Skeletal muscle tissue (tissue), 5 donors: ENCODE results near the gene COL1A1. TPM values are rescaled to one million over a fixed set of nuclear protein-coding genes. Genes with fewer than 3 reads are reported as not detected.

Experiments
- H3K27ac ChIP-seq: one replicate; pipeline ENCODE4 v1.7.0; 2013; ENCODE audit warnings: mild to moderate bottlenecking, low read depth, low read length, inconsistent platforms
- H3K27me3 ChIP-seq, 3 donors: one replicate each; pipeline ENCODE4 v1.7.0; 2013; ENCODE audit warnings: low read length in 3 of 3; ENCODE audit not compliant: control insufficient read depth in 3 of 3, insufficient read depth in 3 of 3
- H3K36me3 ChIP-seq, 3 donors: one replicate each; pipeline ENCODE4 v1.7.0; 2013; ENCODE audit warnings: low read length in 3 of 3; ENCODE audit not compliant: control insufficient read depth in 3 of 3, insufficient read depth in 3 of 3
- H3K4me1 ChIP-seq, 3 donors: one replicate each; pipeline ENCODE4 v1.7.0; 2013; ENCODE audit warnings: low read length in 3 of 3, mild to moderate bottlenecking in 3 of 3; ENCODE audit not compliant: control insufficient read depth in 3 of 3, insufficient read depth in 3 of 3
- H3K4me3 ChIP-seq, 3 donors: one replicate each; pipeline ENCODE4 v1.7.0; 2013; ENCODE audit warnings: low read length in 3 of 3
- H3K9ac ChIP-seq, 3 donors: one replicate each; pipeline ENCODE4 v1.7.0; 2013; ENCODE audit warnings: low read length in 3 of 3, mild to moderate bottlenecking in 3 of 3, moderate library complexity in 2 of 3, low read depth in 1 of 3
- H3K9me3 ChIP-seq, 3 donors: one replicate each; pipeline ENCODE4 v1.7.0; 2013; ENCODE audit warnings: low read length in 3 of 3; ENCODE audit not compliant: control insufficient read depth in 3 of 3
- small RNA-seq: library from RNA; depleted of rRNA; stranded (forward); fragments of <200 nt; gene quantifications from one replicate; pipeline ENCODE3, GENCODE V24; 2014
- total RNA-seq: library from RNA; depleted of rRNA; stranded (reverse); fragments of >200 nt; gene quantifications from one replicate; pipeline ENCODE4 v1.2.3, GENCODE V29; 2014
- donor health status: Osteomylitis.

Gene COL1A1
- total RNA-seq, 1 donor from 2014 or later = 3,450 TPM

GRCh38 chr17:50136096-50136687 is 65.2 kb downstream of the COL1A1 start:
- Histone ChIP-seq H3K36me3 (peaks cover 52 to 56% (median 52%) of the 10 kb centered on the region in 3 donors), H3K9me3 (no peaks in the 10 kb centered on the region), H3K27me3 (no peaks in the 10 kb centered on the region), H3K4me3 (no peak overlapping the region), H3K4me1 (peaks cover 43 to 61% (median 56%) of the 10 kb centered on the region in 3 donors), H3K9ac (no peak overlapping the region), H3K27ac (no peak overlapping the region)

DNA sequence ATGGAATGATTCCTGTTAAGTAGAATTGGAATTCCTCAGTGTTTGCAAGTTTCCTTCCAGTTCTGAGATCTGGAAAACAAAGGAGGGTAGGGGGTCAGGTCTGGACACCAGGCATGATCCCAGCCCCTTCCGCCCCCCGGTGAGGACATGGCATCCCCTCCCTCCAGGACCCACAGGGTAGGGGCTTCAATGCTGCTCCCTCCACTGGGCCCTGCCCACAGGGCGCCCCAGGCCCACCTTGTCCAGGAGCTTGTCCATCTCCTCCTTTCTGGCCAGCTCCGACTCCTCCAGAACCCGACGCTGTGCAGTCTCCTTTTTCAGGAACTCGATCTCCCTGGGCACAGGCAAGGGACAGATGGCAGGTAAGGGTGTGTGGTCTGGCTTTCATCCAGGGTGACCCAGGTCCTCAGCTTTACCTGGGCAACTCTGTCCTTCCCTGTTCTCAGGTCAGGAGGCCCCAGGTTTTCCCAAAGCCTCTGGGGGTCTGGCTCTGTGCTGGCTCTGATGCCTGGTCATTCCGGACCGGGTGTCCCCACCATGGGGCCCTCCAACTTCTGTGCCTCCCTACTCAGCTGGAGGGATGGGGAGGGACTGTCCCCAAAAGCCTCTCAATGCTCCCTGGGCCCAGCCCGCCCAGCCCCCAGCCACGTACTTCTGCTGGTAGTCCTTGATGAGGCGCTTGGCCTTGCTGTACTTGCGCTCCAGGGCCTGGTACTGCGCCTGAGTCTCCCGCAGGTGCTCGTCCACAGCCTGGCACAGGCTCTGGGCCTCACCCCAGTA is 65.9 kb downstream of the COL1A1 start:
- Histone ChIP-seq H3K27me3 (no peaks in the 10 kb centered on the region), H3K27ac (no peak overlapping the region)

DNA sequence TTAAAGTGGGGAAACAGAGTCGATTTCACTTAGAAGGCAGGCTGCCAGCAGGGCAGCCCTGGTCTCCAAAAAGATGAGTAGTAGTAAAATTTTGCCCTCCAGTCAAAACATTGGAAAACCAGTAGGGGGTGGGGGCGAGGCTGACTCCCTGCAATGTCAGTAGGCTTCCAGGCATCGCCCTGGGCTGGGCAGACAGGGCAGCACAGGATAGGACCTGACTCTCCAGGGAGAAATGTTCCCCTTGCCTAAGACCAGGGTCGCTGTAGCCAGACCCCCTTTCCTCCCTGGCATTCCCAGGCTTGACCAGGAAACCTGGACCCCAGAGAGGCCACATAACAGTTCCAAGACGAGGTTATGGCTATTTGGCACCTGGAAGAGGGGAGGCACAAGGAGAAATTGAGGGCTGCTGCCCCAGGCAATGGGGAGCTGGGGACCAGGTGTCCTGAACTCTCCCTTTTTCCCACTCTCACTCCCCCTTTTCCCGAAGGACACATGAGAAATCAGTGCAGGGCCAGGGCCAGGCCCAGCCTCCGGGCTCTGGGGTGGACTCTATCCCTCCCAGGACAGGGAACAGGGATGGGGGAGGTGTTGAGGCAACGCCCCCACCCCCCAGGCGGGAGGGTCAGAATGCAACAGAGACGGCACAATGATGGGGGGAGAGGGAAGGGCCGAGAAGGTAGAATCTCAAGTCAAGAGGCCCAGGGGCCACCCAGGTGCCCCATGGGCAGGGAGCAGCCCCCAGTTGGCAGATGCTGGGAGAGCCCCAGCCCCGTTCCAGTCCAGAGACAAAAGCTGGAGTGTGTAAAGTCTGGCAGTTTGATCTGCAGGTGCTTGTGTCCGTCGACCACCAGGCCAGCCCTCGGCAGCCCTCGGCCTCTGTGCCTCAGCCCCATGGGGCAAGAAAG is 67.0 kb downstream of the COL1A1 start:
- no peaks in the 10 kb centered on the region for H3K9me3 ChIP-seq
- no peaks in the 10 kb centered on the region for H3K27me3 ChIP-seq
- H3K4me3 ChIP-seq = no peak overlapping the region
- H3K36me3 ChIP-seq = peaks cover 38 to 42% (median 39%) of the 10 kb centered on the region in 3 donors
- peak overlapping the region; percentile 33 to 73 (median 57) for H3K9ac ChIP-seq
- H3K4me1 ChIP-seq = peaks cover 38 to 54% (median 50%) of the 10 kb centered on the region in 3 donors
- H3K27ac ChIP-seq = peak overlapping the region; percentile 86

More for the DNA sequence above, 65.9 kb downstream of the COL1A1 start:
- Histone ChIP-seq H3K4me3 (no peak overlapping the region), H3K9ac (peak overlapping the region in 1 of 3 donors; percentile 45), H3K9me3 (no peaks in the 10 kb centered on the region), H3K4me1 (peaks cover 44 to 61% (median 57%) of the 10 kb centered on the region in 3 donors), H3K36me3 (peaks cover 45 to 49% (median 48%) of the 10 kb centered on the region in 3 donors)

- H3K27ac ChIP-seq = peak overlapping the region; percentile 86
- H3K4me3 ChIP-seq = no peak overlapping the region
- peak overlapping the region in 2 of 3 donors; percentile 57 to 81 for H3K9ac ChIP-seq
- peaks cover 31 to 35% (median 32%) of the 10 kb centered on the region in 3 donors for H3K36me3 ChIP-seq
- H3K4me1 ChIP-seq = peaks cover 40 to 53% (median 50%) of the 10 kb centered on the region in 3 donors
- H3K27me3 ChIP-seq = no peaks in the 10 kb centered on the region
- H3K9me3 ChIP-seq = no peaks in the 10 kb centered on the region
Observed at GRCh38 chr17:50133769-50134099, 67.7 kb downstream of the COL1A1 start.

Small RNA genes within 50 kb of the gene (small RNA-seq; reads per million reads assigned to genes)
- not detected for gene SUMO2P7

Other genes starting within 250 kb of the COL1A1 start
- not detected for gene DLX4, start 232.4 kb downstream of the COL1A1 start, total RNA-seq
- gene DLX3, start 206.4 kb downstream of the COL1A1 start, total RNA-seq = not detected
- gene ITGA3, start 145.5 kb downstream of the COL1A1 start, total RNA-seq = 27.7 TPM
- gene PDK2, start 106.3 kb downstream of the COL1A1 start, total RNA-seq = 18.8 TPM
- gene SAMD14, start 71.5 kb downstream of the COL1A1 start, total RNA-seq = 1.0 TPM
- gene PPP1R9B, start 51.0 kb downstream of the COL1A1 start, total RNA-seq = 19.3 TPM
- gene SGCA, start 35.6 kb downstream of the COL1A1 start, total RNA-seq = 158 TPM
- not detected for gene TMEM92, start 72.8 kb upstream of the COL1A1 start, total RNA-seq
- 24.0 TPM for gene XYLT2, start 144.5 kb upstream of the COL1A1 start, total RNA-seq
- 65.2 TPM for gene MRPL27, start 171.6 kb upstream of the COL1A1 start, total RNA-seq
- 2.1 TPM for gene EME1, start 171.6 kb upstream of the COL1A1 start, total RNA-seq
- 43.3 TPM for gene LRRC59, start 195.9 kb upstream of the COL1A1 start, total RNA-seq
- gene ACSF2, start 224.6 kb upstream of the COL1A1 start, total RNA-seq = 51.1 TPM